GM23338 (cell line): ENCODE measurements around the gene GRIK4. TPM values are rescaled to one million over a fixed set of nuclear protein-coding genes. Genes with fewer than 3 reads are reported as not detected.

Source experiments
- ATAC-seq: fragments of 200-7000 bp; cut with Tn5 transposase; 3 replicates; pipeline ENCODE4 v1.9.1; 2020
- DNase-seq: peaks from one replicate; pipeline ENCODE4 v3.0.0-alpha.2; 2015; ENCODE audit warnings: low spot score
- H2AFZ ChIP-seq: fragments of 200-600 bp; sonication (generic); 2 replicates; pipeline ENCODE4 v1.8.0; 2016; ENCODE audit warnings: antibody characterized with exemption, mild to moderate bottlenecking, moderate library complexity
- H3F3A ChIP-seq: fragments of 200-600 bp; sonication (generic); replicated peaks from 2 replicates; pipeline ENCODE4 v1.8.0; 2017; ENCODE audit warnings: antibody characterized with exemption, mixed run types, low read depth
- H3K27ac ChIP-seq: fragments of 200-600 bp; sonication (generic); 2 replicates; pipeline ENCODE4 v1.6.1; 2016; ENCODE audit warnings: low read depth
- H3K27me3 ChIP-seq: fragments of 200-600 bp; sonication (generic); 2 replicates; pipeline ENCODE4 v1.8.0; 2016; ENCODE audit warnings: mild to moderate bottlenecking, mixed run types, moderate library complexity; ENCODE audit not compliant: insufficient read depth
- H3K36me3 ChIP-seq: fragments of 200-600 bp; sonication (generic); 2 replicates; pipeline ENCODE4 v1.8.0; 2016; ENCODE audit warnings: mild to moderate bottlenecking; ENCODE audit not compliant: insufficient read depth
- H3K4me1 ChIP-seq: fragments of 200-600 bp; sonication (generic); 2 replicates; pipeline ENCODE4 v1.8.0; 2016; ENCODE audit warnings: mild to moderate bottlenecking, moderate library complexity; ENCODE audit not compliant: insufficient read depth
- H3K4me2 ChIP-seq: fragments of 200-600 bp; sonication (generic); 2 replicates; pipeline ENCODE4 v1.7.1; 2017; ENCODE audit warnings: mixed run types
- H3K4me3 ChIP-seq: fragments of 200-600 bp; sonication (generic); 2 replicates; pipeline ENCODE4 v1.6.1; 2016; ENCODE audit warnings: mixed run types
- H3K79me2 ChIP-seq: fragments of 200-600 bp; sonication (generic); replicated peaks from 2 replicates; pipeline ENCODE4 v1.8.0; 2017; ENCODE audit warnings: mild to moderate bottlenecking; ENCODE audit not compliant: insufficient read depth
- H3K9me2 ChIP-seq: fragments of 200-600 bp; sonication (generic); 2 replicates; pipeline ENCODE4 v1.8.0; 2017; ENCODE audit not compliant: insufficient read depth
- H4K20me1 ChIP-seq: fragments of 200-600 bp; sonication (generic); replicated peaks from 2 replicates; pipeline ENCODE4 v1.8.0; 2017; ENCODE audit warnings: mild to moderate bottlenecking; ENCODE audit not compliant: insufficient read depth
- H3K27ac Mint-ChIP-seq: 2 replicates; pipeline ENCODE4 v1.8.0; 2020; ENCODE audit warnings: inconsistent platforms, mild to moderate bottlenecking, moderate library complexity, mixed read lengths
- H3K27me3 Mint-ChIP-seq: 3 replicates; pipeline ENCODE4 v1.8.0; 2022; ENCODE audit warnings: low read depth, mild to moderate bottlenecking, moderate library complexity, mixed read lengths, inconsistent platforms; ENCODE audit not compliant: insufficient read depth, poor library complexity
- H3K36me3 Mint-ChIP-seq: 3 replicates; pipeline ENCODE4 v1.8.0; 2021; ENCODE audit warnings: low read depth, mild to moderate bottlenecking, inconsistent platforms, moderate library complexity, mixed read lengths
- H3K4me1 Mint-ChIP-seq: 3 replicates; pipeline ENCODE4 v1.8.0; 2020; ENCODE audit warnings: mild to moderate bottlenecking, inconsistent platforms, mixed read lengths
- H3K4me3 Mint-ChIP-seq: 3 replicates; pipeline ENCODE4 v1.8.0; 2021; ENCODE audit warnings: moderate library complexity, mild to moderate bottlenecking, inconsistent platforms, mixed read lengths
- H3K9me3 Mint-ChIP-seq: 3 replicates; pipeline ENCODE4 v1.8.0; 2020; ENCODE audit warnings: moderate library complexity, mild to moderate bottlenecking, inconsistent platforms, mixed read lengths
- CREB1 ChIP-seq: fragments of 250-450 bp; sonication (Bioruptor Pico); IDR thresholded peaks from 2 replicates; pipeline ENCODE4 v1.5.0; 2020; ENCODE audit warnings: low read depth, mild to moderate bottlenecking, moderate library complexity
- EZH2 ChIP-seq: fragments of 200-600 bp; sonication (generic); IDR thresholded peaks from one replicate; pipeline ENCODE4 v1.8.0; 2017; ENCODE audit warnings: antibody characterized with exemption, mild to moderate bottlenecking, low read depth; ENCODE audit not compliant: unreplicated experiment
- EZH2phosphoT487 ChIP-seq: fragments of 200-600 bp; sonication (generic); IDR thresholded peaks from one replicate; pipeline ENCODE4 v1.8.1; 2018; ENCODE audit warnings: antibody characterized with exemption; ENCODE audit not compliant: unreplicated experiment
- JUNB ChIP-seq: IDR thresholded peaks from one replicate; pipeline ENCODE4 v1.6.1; 2016; ENCODE audit warnings: antibody characterized with exemption; ENCODE audit not compliant: unreplicated experiment
- POLR2AphosphoS5 ChIP-seq: IDR thresholded peaks from 2 replicates; pipeline ENCODE4 v1.6.1; 2016; ENCODE audit warnings: antibody characterized with exemption, low read depth
- REST ChIP-seq: IDR thresholded peaks from one replicate; pipeline ENCODE4 v1.6.1; 2018; ENCODE audit warnings: antibody characterized with exemption; ENCODE audit not compliant: unreplicated experiment
- STAT1 ChIP-seq: IDR thresholded peaks from one replicate; pipeline ENCODE4 v1.6.1; 2016; ENCODE audit warnings: antibody characterized with exemption; ENCODE audit not compliant: unreplicated experiment
- ZNF114 ChIP-seq: fragments of 250-450 bp; sonication (Bioruptor Pico); IDR thresholded peaks from 2 replicates; pipeline ENCODE4 v1.5.0; 2020; ENCODE audit warnings: mild to moderate bottlenecking, moderate library complexity
- ZNF331 ChIP-seq: fragments of 250-450 bp; sonication (Bioruptor Pico); IDR thresholded peaks from 2 replicates; pipeline ENCODE4 v1.5.0; 2020; ENCODE audit warnings: low read depth, mild to moderate bottlenecking, moderate library complexity
- polyA plus RNA-seq: library from polyadenylated mRNA; unstranded; fragments of >200 nt; fragmentation: Nextera tagmentation; extraction: Ambion mirVana; gene quantifications from 2 replicates; pipeline ENCODE4 v1.2.1, GENCODE V29; 2016
- total RNA-seq: library from RNA; depleted of rRNA; stranded (reverse); fragments of >200 nt; shearing (Covaris generic); gene quantifications from 2 replicates; pipeline ENCODE4 v1.2.3, GENCODE V29; 2014
- TF ChIP-seq, protein P1 (sequence below), 2 experiments: fragments of 200-600 bp in 1 of 2; sonication (generic) in 1 of 2; conservative IDR thresholded peaks; 2 replicates each; pipeline versions ENCODE4 v1.5.1 to v1.6.1; 2016 to 2017; ENCODE audit warnings: antibody characterized with exemption in 2 of 2, low read depth in 2 of 2, mild to moderate bottlenecking in 2 of 2, moderate library complexity in 1 of 2

Gene GRIK4
- total and polyA plus RNA-seq, 2 experiments from 2014 or later = 0.63 to 2.2 TPM

GRCh38 chr11:120931057-120931779, 419.7 kb downstream of the GRIK4 start:
- Histone ChIP-seq H3K4me1 (no peaks in the 10 kb centered on the region; the same call in 1 of the 2 replicates), H3F3A (no peaks in the 10 kb centered on the region), H3K27ac (no peak overlapping the region), H3K79me2 (no peaks in the 10 kb centered on the region), H3K4me3 (no peak overlapping the region), H3K9me2 (no peaks in the 10 kb centered on the region), H3K4me2 (no peak overlapping the region), H4K20me1 (no peaks in the 10 kb centered on the region; the same call in 1 of the 2 replicates), H3K36me3 (no peaks in the 10 kb centered on the region), H3K27me3 (no peaks in the 10 kb centered on the region), H2AFZ (no peak overlapping the region)
- Mint-ChIP-seq H3K9me3 (no peaks in the 10 kb centered on the region), H3K27ac (no peak overlapping the region), H3K4me3 (no peak overlapping the region), H3K4me1 (peaks cover 27% of the 10 kb centered on the region), H3K36me3 (no peaks in the 10 kb centered on the region), H3K27me3 (peaks cover 8% of the 10 kb centered on the region)
- DNase-seq (peak; percentile 63), ATAC-seq (no peak)
- no peak for TF ChIP-seq REST
- TF ChIP-seq, protein P1, sequence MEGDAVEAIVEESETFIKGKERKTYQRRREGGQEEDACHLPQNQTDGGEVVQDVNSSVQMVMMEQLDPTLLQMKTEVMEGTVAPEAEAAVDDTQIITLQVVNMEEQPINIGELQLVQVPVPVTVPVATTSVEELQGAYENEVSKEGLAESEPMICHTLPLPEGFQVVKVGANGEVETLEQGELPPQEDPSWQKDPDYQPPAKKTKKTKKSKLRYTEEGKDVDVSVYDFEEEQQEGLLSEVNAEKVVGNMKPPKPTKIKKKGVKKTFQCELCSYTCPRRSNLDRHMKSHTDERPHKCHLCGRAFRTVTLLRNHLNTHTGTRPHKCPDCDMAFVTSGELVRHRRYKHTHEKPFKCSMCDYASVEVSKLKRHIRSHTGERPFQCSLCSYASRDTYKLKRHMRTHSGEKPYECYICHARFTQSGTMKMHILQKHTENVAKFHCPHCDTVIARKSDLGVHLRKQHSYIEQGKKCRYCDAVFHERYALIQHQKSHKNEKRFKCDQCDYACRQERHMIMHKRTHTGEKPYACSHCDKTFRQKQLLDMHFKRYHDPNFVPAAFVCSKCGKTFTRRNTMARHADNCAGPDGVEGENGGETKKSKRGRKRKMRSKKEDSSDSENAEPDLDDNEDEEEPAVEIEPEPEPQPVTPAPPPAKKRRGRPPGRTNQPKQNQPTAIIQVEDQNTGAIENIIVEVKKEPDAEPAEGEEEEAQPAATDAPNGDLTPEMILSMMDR (conservative IDR thresholded peaks at IDR 0.05; ENCODE audit: low read depth in 2 of 2) = peak; percentile 33 to 39
- TF ChIP-seq ZNF331 (CRISPR knock-in tag) = no peak
- TF ChIP-seq ZNF114 (CRISPR knock-in tag) = no peak
- TF ChIP-seq EZH2phosphoT487 = no peak
- no peak for TF ChIP-seq EZH2
- no peak for TF ChIP-seq STAT1
- no peak for TF ChIP-seq CREB1 (CRISPR knock-in tag)

GRCh38 chr11:120932305-120932915, 420.9 kb downstream of the GRIK4 start:
- no peaks in the 10 kb centered on the region for H3K27me3 ChIP-seq
- H3K9me3 Mint-ChIP-seq = no peaks in the 10 kb centered on the region
- H2AFZ ChIP-seq = no peak overlapping the region
- H3K4me3 Mint-ChIP-seq = no peak overlapping the region
- H4K20me1 ChIP-seq = no peaks in the 10 kb centered on the region; the same call in 1 of the 2 replicates
- peaks cover 11% of the 10 kb centered on the region for H3K27me3 Mint-ChIP-seq
- H3F3A ChIP-seq = no peaks in the 10 kb centered on the region
- no peaks in the 10 kb centered on the region for H3K36me3 ChIP-seq
- H3K36me3 Mint-ChIP-seq = no peaks in the 10 kb centered on the region
- no peaks in the 10 kb centered on the region for H3K79me2 ChIP-seq
- no peak overlapping the region for H3K4me2 ChIP-seq
- H3K4me1 Mint-ChIP-seq = peaks cover 27% of the 10 kb centered on the region
- H3K4me3 ChIP-seq = no peak overlapping the region
- DNase-seq = no peak
- no peaks in the 10 kb centered on the region for H3K9me2 ChIP-seq
- no peak overlapping the region for H3K27ac Mint-ChIP-seq
- no peak overlapping the region for H3K27ac ChIP-seq
- H3K4me1 ChIP-seq = no peaks in the 10 kb centered on the region; the same call in 1 of the 2 replicates
- ATAC-seq = no peak
- TF ChIP-seq POLR2AphosphoS5 = no peak
- TF ChIP-seq, protein P1 (conservative IDR thresholded peaks at IDR 0.05; ENCODE audit: low read depth in 2 of 2) = no peak
- TF ChIP-seq JUNB = no peak
- no peak for TF ChIP-seq ZNF114 (CRISPR knock-in tag)
- no peak for TF ChIP-seq CREB1 (CRISPR knock-in tag)
- no peak for TF ChIP-seq ZNF331 (CRISPR knock-in tag)
